GM23338 (cell line): ENCODE results near the gene TRIOBP.

Experiments used
- CREB1 ChIP-seq: fragments of 250-450 bp; sonication (Bioruptor Pico); IDR thresholded peaks from 2 replicates; pipeline ENCODE4 v1.5.0; 2020; ENCODE audit warnings: low read depth, mild to moderate bottlenecking, moderate library complexity
- EZH2 ChIP-seq: fragments of 200-600 bp; sonication (generic); IDR thresholded peaks from one replicate; pipeline ENCODE4 v1.8.0; 2017; ENCODE audit warnings: antibody characterized with exemption, mild to moderate bottlenecking, low read depth; ENCODE audit not compliant: unreplicated experiment
- EZH2phosphoT487 ChIP-seq: fragments of 200-600 bp; sonication (generic); IDR thresholded peaks from one replicate; pipeline ENCODE4 v1.8.1; 2018; ENCODE audit warnings: antibody characterized with exemption; ENCODE audit not compliant: unreplicated experiment
- JUNB ChIP-seq: IDR thresholded peaks from one replicate; pipeline ENCODE4 v1.6.1; 2016; ENCODE audit warnings: antibody characterized with exemption; ENCODE audit not compliant: unreplicated experiment
- NANOG ChIP-seq: IDR thresholded peaks from 2 replicates; pipeline ENCODE4 v1.6.1; 2016; ENCODE audit warnings: antibody characterized with exemption, borderline replicate concordance
- POLR2AphosphoS5 ChIP-seq: IDR thresholded peaks from 2 replicates; pipeline ENCODE4 v1.6.1; 2016; ENCODE audit warnings: antibody characterized with exemption, low read depth
- STAT1 ChIP-seq: IDR thresholded peaks from one replicate; pipeline ENCODE4 v1.6.1; 2016; ENCODE audit warnings: antibody characterized with exemption; ENCODE audit not compliant: unreplicated experiment
- ZNF114 ChIP-seq: fragments of 250-450 bp; sonication (Bioruptor Pico); IDR thresholded peaks from 2 replicates; pipeline ENCODE4 v1.5.0; 2020; ENCODE audit warnings: mild to moderate bottlenecking, moderate library complexity
- ZNF331 ChIP-seq: fragments of 250-450 bp; sonication (Bioruptor Pico); IDR thresholded peaks from 2 replicates; pipeline ENCODE4 v1.5.0; 2020; ENCODE audit warnings: low read depth, mild to moderate bottlenecking, moderate library complexity
- TF ChIP-seq, protein P1 (sequence below), 2 experiments: fragments of 200-600 bp in 1 of 2; sonication (generic) in 1 of 2; conservative IDR thresholded peaks; 2 replicates each; pipeline versions ENCODE4 v1.5.1 to v1.6.1; 2016 to 2017; ENCODE audit warnings: antibody characterized with exemption in 2 of 2, low read depth in 2 of 2, mild to moderate bottlenecking in 2 of 2, moderate library complexity in 1 of 2
- TF ChIP-seq, protein P2 (sequence below): IDR thresholded peaks from one replicate; pipeline ENCODE4 v1.6.1; 2018; ENCODE audit warnings: antibody characterized with exemption; ENCODE audit not compliant: unreplicated experiment
- TF ChIP-seq, protein P3 (sequence below): IDR thresholded peaks from 2 replicates; pipeline ENCODE4 v1.6.1; 2016; ENCODE audit warnings: antibody characterized with exemption

DNA sequence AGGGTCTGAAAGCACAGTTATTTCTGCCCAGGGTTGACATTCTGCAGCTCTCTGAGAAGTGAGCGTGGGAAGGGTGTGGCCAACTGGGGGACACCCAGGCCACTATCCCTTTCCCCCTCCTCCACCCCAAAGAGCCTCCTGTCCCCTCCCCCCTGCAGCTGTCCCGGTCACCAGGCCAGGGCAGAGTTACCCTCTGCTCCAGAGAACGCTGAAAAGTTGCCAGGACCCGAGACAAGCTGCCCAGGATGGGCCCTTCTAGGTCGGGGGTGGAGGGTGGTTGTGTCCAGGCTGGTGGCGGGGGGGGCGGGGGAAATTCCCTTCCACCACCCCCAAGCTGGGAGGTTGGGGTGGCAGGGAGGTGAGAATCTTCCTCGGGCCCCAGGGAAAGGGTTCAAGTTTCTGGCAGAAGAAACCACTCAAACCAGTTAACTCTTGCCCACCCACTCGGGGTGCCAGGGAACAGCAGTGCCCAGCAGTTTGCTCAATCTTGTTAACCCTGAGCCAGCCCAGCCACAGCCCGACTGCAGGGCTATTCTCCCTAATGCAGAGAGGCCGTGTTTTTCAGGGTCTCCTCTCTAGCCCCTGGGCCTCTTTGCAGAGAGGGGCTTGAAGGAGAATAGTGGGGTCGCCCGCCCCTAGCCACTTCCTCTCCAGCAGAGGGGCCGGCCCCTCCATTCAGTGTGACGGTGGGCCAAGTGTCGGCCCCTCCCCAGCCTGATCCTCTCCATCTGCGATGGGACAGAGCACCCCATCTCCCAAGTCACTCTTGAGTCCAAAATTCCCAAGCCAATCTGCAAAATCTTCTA lies 20.7 kb upstream of the TRIOBP start:
- no peak for TF ChIP-seq EZH2
- TF ChIP-seq, protein P1, sequence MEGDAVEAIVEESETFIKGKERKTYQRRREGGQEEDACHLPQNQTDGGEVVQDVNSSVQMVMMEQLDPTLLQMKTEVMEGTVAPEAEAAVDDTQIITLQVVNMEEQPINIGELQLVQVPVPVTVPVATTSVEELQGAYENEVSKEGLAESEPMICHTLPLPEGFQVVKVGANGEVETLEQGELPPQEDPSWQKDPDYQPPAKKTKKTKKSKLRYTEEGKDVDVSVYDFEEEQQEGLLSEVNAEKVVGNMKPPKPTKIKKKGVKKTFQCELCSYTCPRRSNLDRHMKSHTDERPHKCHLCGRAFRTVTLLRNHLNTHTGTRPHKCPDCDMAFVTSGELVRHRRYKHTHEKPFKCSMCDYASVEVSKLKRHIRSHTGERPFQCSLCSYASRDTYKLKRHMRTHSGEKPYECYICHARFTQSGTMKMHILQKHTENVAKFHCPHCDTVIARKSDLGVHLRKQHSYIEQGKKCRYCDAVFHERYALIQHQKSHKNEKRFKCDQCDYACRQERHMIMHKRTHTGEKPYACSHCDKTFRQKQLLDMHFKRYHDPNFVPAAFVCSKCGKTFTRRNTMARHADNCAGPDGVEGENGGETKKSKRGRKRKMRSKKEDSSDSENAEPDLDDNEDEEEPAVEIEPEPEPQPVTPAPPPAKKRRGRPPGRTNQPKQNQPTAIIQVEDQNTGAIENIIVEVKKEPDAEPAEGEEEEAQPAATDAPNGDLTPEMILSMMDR (conservative IDR thresholded peaks at IDR 0.05; ENCODE audit: low read depth in 2 of 2), result no peak
- TF ChIP-seq POLR2AphosphoS5, result no peak
- TF ChIP-seq ZNF331 (CRISPR knock-in tag), result no peak
- TF ChIP-seq EZH2phosphoT487, result no peak
- no peak for TF ChIP-seq CREB1 (CRISPR knock-in tag)
- TF ChIP-seq, protein P2, sequence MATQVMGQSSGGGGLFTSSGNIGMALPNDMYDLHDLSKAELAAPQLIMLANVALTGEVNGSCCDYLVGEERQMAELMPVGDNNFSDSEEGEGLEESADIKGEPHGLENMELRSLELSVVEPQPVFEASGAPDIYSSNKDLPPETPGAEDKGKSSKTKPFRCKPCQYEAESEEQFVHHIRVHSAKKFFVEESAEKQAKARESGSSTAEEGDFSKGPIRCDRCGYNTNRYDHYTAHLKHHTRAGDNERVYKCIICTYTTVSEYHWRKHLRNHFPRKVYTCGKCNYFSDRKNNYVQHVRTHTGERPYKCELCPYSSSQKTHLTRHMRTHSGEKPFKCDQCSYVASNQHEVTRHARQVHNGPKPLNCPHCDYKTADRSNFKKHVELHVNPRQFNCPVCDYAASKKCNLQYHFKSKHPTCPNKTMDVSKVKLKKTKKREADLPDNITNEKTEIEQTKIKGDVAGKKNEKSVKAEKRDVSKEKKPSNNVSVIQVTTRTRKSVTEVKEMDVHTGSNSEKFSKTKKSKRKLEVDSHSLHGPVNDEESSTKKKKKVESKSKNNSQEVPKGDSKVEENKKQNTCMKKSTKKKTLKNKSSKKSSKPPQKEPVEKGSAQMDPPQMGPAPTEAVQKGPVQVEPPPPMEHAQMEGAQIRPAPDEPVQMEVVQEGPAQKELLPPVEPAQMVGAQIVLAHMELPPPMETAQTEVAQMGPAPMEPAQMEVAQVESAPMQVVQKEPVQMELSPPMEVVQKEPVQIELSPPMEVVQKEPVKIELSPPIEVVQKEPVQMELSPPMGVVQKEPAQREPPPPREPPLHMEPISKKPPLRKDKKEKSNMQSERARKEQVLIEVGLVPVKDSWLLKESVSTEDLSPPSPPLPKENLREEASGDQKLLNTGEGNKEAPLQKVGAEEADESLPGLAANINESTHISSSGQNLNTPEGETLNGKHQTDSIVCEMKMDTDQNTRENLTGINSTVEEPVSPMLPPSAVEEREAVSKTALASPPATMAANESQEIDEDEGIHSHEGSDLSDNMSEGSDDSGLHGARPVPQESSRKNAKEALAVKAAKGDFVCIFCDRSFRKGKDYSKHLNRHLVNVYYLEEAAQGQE, result no peak
- no peak for TF ChIP-seq STAT1
- TF ChIP-seq, protein P3, sequence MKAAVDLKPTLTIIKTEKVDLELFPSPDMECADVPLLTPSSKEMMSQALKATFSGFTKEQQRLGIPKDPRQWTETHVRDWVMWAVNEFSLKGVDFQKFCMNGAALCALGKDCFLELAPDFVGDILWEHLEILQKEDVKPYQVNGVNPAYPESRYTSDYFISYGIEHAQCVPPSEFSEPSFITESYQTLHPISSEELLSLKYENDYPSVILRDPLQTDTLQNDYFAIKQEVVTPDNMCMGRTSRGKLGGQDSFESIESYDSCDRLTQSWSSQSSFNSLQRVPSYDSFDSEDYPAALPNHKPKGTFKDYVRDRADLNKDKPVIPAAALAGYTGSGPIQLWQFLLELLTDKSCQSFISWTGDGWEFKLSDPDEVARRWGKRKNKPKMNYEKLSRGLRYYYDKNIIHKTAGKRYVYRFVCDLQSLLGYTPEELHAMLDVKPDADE, result no peak
- no peak for TF ChIP-seq ZNF114
- TF ChIP-seq JUNB, result no peak
- TF ChIP-seq NANOG, result no peak
